HG03196 (cell line): Measurements from ENCODE around the gene TMTC3.
"Not testable (repeated sequence)": the region's sequence is repeated elsewhere in the genome, so short reads cannot be mapped to it uniquely, and the experiment has no call there.

Source experiments
- ATAC-seq: cut with Tn5 transposase; IDR thresholded peaks from one replicate; pipeline ENCODE4 v1.9.1; 2021; ENCODE audit not compliant: unreplicated experiment

Gene TMTC3

GRCh38 chr12:88141774-88142609 lies at the start of gene TMTC3, which contains the start of gene CEP290:
TSS of gene TMTC3 (plus strand) at chr12:88142307. CDS start at chr12:88148316, 6,009 bp downstream.
TSS of gene CEP290 (minus strand) at chr12:88142088. CDS start at chr12:88141307, 781 bp downstream.
- peak; percentile 98 for ATAC-seq

GRCh38 chr12:88092771-88093170 lies 49.3 kb upstream of the TMTC3 start:
- ATAC-seq, result no peak

GRCh38 chr12:88093573-88093972 lies 48.5 kb upstream of the TMTC3 start:
- no peak for ATAC-seq

GRCh38 chr12:88108021-88108420 lies 34.1 kb upstream of the TMTC3 start:
- ATAC-seq, result no peak

- ATAC-seq, result peak; percentile 55
Measured at GRCh38 chr12:88111074-88111652, 30.9 kb upstream of the TMTC3 start.

GRCh38 chr12:88113871-88114270 lies 28.2 kb upstream of the TMTC3 start:
- ATAC-seq, result no peak

- ATAC-seq, result no peak
Measured at GRCh38 chr12:88122666-88123065, 19.4 kb upstream of the TMTC3 start.

- ATAC-seq, result no peak
Measured at GRCh38 chr12:88127099-88127498, 15.0 kb upstream of the TMTC3 start.

- no peak for ATAC-seq
Measured at GRCh38 chr12:88127855-88128254, 14.3 kb upstream of the TMTC3 start.

GRCh38 chr12:88132392-88132791 lies 9.7 kb upstream of the TMTC3 start:
- no peak for ATAC-seq

- not testable (repeated sequence) for ATAC-seq
Measured at GRCh38 chr12:88133181-88133580, 8.9 kb upstream of the TMTC3 start.

GRCh38 chr12:88139711-88140110 lies 2.4 kb upstream of the TMTC3 start:
- not testable (repeated sequence) for ATAC-seq

- no peak for ATAC-seq
Measured at GRCh38 chr12:88141425-88141773, 708 bp upstream of the TMTC3 start.

GRCh38 chr12:88142610-88142991 lies 494 bp downstream of the TMTC3 start:
- peak; percentile 1 for ATAC-seq

GRCh38 chr12:88144037-88144436 lies 1.9 kb downstream of the TMTC3 start:
- no peak for ATAC-seq

GRCh38 chr12:88144546-88145468 lies 2.7 kb downstream of the TMTC3 start:
- no peak for ATAC-seq

GRCh38 chr12:88145567-88146505 lies 3.7 kb downstream of the TMTC3 start:
- ATAC-seq, result no peak

- ATAC-seq, result no peak
Measured at GRCh38 chr12:88150063-88150462, 8.0 kb downstream of the TMTC3 start.

- ATAC-seq, result no peak
Measured at GRCh38 chr12:88153959-88154358, 11.9 kb downstream of the TMTC3 start.

GRCh38 chr12:88156075-88156654 lies 14.1 kb downstream of the TMTC3 start:
- no peak for ATAC-seq
